H1 (cell line): ENCODE measurements around the gene ZNF521. TPM values are rescaled to one million over a fixed set of nuclear protein-coding genes. Genes with fewer than 3 reads are reported as not detected.

Source experiments
- CTCF ChIA-PET: fragments of 300-600 bp; sonication (Branson Sonifier 250); formaldehyde crosslinking; loops from one replicate; lab custom pipeline; 2021; ENCODE audit not compliant: partially characterized antibody; lab: Charles Lee
- POLR2A ChIA-PET: fragments of 300-600 bp; sonication (Branson Sonifier 250); formaldehyde crosslinking; loops from one replicate; lab custom pipeline; 2021; ENCODE audit warnings: inconsistent platforms; ENCODE audit not compliant: partially characterized antibody; lab: Charles Lee
- DNase-seq, 2 experiments: peaks; one replicate each; pipeline versions ENCODE4 v3.0.0 to v3.0.0-alpha.2; 2010 to 2022; ENCODE audit warnings: low spot score in 2 of 2, low read depth in 1 of 2, mixed read lengths in 1 of 2
- FAIRE-seq: peaks from 2 replicates; lab custom pipeline; 2011; peaks lifted over from hg19 to GRCh38; lab: Jason Lieb, UNC
- H2AFZ ChIP-seq: 2 replicates; pipeline ENCODE4 v1.8.1; 2012; ENCODE audit warnings: low read length, inconsistent platforms
- H2AK5ac ChIP-seq: 2 replicates; pipeline ENCODE4 v1.6.1; 2013; ENCODE audit warnings: low read depth, low read length
- H2BK120ac ChIP-seq: replicated peaks from 2 replicates; pipeline ENCODE3; 2013; ENCODE audit warnings: low read depth, low read length, inconsistent platforms
- H2BK12ac ChIP-seq: 2 replicates; pipeline ENCODE4 v1.6.1; 2013; ENCODE audit warnings: low read depth, low read length
- H2BK15ac ChIP-seq: 2 replicates; pipeline ENCODE4 v1.6.1; 2013; ENCODE audit warnings: low read length
- H2BK20ac ChIP-seq: 2 replicates; pipeline ENCODE4 v1.6.1; 2013; ENCODE audit warnings: low read length
- H2BK5ac ChIP-seq: 2 replicates; pipeline ENCODE4 v1.6.1; 2013; ENCODE audit warnings: low read depth, low read length
- H3K14ac ChIP-seq: 2 replicates; pipeline ENCODE4 v1.6.1; 2013; ENCODE audit warnings: inconsistent platforms; ENCODE audit not compliant: insufficient read length
- H3K18ac ChIP-seq: 2 replicates; pipeline ENCODE4 v1.6.1; 2013; ENCODE audit warnings: low read length; ENCODE audit errors: extremely low read depth
- H3K23ac ChIP-seq: 2 replicates; pipeline ENCODE4 v1.6.1; 2013; ENCODE audit warnings: inconsistent platforms; ENCODE audit not compliant: insufficient read length
- H3K23me2 ChIP-seq: 2 replicates; pipeline ENCODE4 v1.6.1; 2013; ENCODE audit warnings: low read depth, low read length
- H3K27ac ChIP-seq: 2 replicates; pipeline ENCODE4 v1.6.1; 2011; ENCODE audit warnings: low read depth, low read length, inconsistent platforms
- H3K27me3 ChIP-seq, 4 experiments: replicated peaks in 1 of 4; 1 replicate in 1 of 4; 2 replicates in 3 of 4; pipeline versions ENCODE4 v1.6.1 to v1.8.1; 2011 to 2013; ENCODE audit warnings: low read length in 3 of 4, mild to moderate bottlenecking in 3 of 4, inconsistent platforms in 2 of 4, mixed read lengths in 2 of 4, moderate library complexity in 1 of 4; ENCODE audit not compliant: control insufficient read depth in 3 of 4, insufficient read depth in 3 of 4; ENCODE audit errors: extremely low read depth in 1 of 4
- H3K36me3 ChIP-seq, 4 experiments: 2 replicates each; pipeline versions ENCODE4 v1.6.1 to v1.8.1; 2011 to 2013; ENCODE audit warnings: mild to moderate bottlenecking in 4 of 4, low read length in 3 of 4, moderate library complexity in 2 of 4, control low read depth in 1 of 4, inconsistent platforms in 1 of 4; ENCODE audit not compliant: insufficient read depth in 4 of 4, control insufficient read depth in 2 of 4
- H3K4ac ChIP-seq: replicated peaks from 2 replicates; pipeline ENCODE3; 2013; ENCODE audit warnings: low read length, low read depth, mixed read lengths, inconsistent platforms; ENCODE audit not compliant: insufficient read length
- H3K4me1 ChIP-seq, 4 experiments: replicated peaks in 1 of 4; 1 replicate in 1 of 4; 2 replicates in 3 of 4; pipeline versions ENCODE4 v1.6.1 to v1.8.1; 2011 to 2013; ENCODE audit warnings: low read length in 3 of 4, inconsistent platforms in 2 of 4, mixed read lengths in 1 of 4; ENCODE audit not compliant: insufficient read depth in 4 of 4, control insufficient read depth in 3 of 4
- H3K4me2 ChIP-seq, 2 experiments: 2 replicates each; pipeline versions ENCODE4 v1.6.1 to v1.8.1; 2011 to 2013; ENCODE audit warnings: low read depth in 2 of 2, low read length in 2 of 2, control low read depth in 1 of 2, inconsistent platforms in 1 of 2, mild to moderate bottlenecking in 1 of 2; ENCODE audit not compliant: insufficient read depth in 1 of 2
- H3K4me3 ChIP-seq, 4 experiments: fragments of 200-600, 300-600 bp in 1 of 4; sonication (generic), shearing (Covaris generic), sonication (Bioruptor Twin) in 1 of 4; 2 replicates each; pipeline versions ENCODE4 v1.5.1 to v1.8.1; 2011 to 2016; ENCODE audit warnings: low read length in 4 of 4, low read depth in 3 of 4, control low read depth in 2 of 4, inconsistent platforms in 2 of 4, mild to moderate bottlenecking in 2 of 4, mixed read lengths in 1 of 4, moderate library complexity in 1 of 4; ENCODE audit not compliant: insufficient read depth in 2 of 4; ENCODE audit errors: extremely low read depth in 1 of 4
- H3K56ac ChIP-seq: replicated peaks from 2 replicates; pipeline ENCODE3; 2013; ENCODE audit warnings: low read depth, mild to moderate bottlenecking, mixed read lengths, low read length, inconsistent platforms; ENCODE audit not compliant: insufficient read length
- H3K79me1 ChIP-seq: 2 replicates; pipeline ENCODE4 v1.6.1; 2013; ENCODE audit warnings: low read depth, low read length, control low read depth
- H3K79me2 ChIP-seq, 2 experiments: 2 replicates each; pipeline versions ENCODE4 v1.6.1 to v1.8.1; 2012 to 2013; ENCODE audit warnings: low read length in 2 of 2, mild to moderate bottlenecking in 2 of 2, inconsistent platforms in 1 of 2; ENCODE audit not compliant: insufficient read depth in 2 of 2, control insufficient read depth in 1 of 2
- H3K9ac ChIP-seq, 4 experiments: replicated peaks in 1 of 4; 1 replicate in 1 of 4; 2 replicates in 3 of 4; pipeline versions ENCODE4 v1.6.1 to v1.8.1; 2011 to 2013; ENCODE audit warnings: low read depth in 3 of 4, low read length in 3 of 4, control low read depth in 2 of 4, mild to moderate bottlenecking in 2 of 4, moderate library complexity in 2 of 4, inconsistent platforms in 1 of 4; ENCODE audit errors: extremely low read depth in 1 of 4
- H3K9me3 ChIP-seq, 2 experiments: 2 replicates each; pipeline versions ENCODE4 v1.6.1 to v1.8.1; 2012 to 2013; ENCODE audit warnings: mild to moderate bottlenecking in 2 of 2, moderate library complexity in 2 of 2, control low read depth in 1 of 2, inconsistent platforms in 1 of 2, low read depth in 1 of 2, low read length in 1 of 2, mixed read lengths in 1 of 2; ENCODE audit not compliant: insufficient read depth in 2 of 2
- H4K20me1 ChIP-seq, 2 experiments: replicated peaks in 1 of 2; 2 replicates each; pipeline versions ENCODE3 to v1.8.1; 2011 to 2013; ENCODE audit warnings: inconsistent platforms in 2 of 2, low read length in 2 of 2, mild to moderate bottlenecking in 1 of 2; ENCODE audit not compliant: insufficient read depth in 2 of 2, control insufficient read depth in 1 of 2
- H4K5ac ChIP-seq: 2 replicates; pipeline ENCODE4 v1.6.1; 2013; ENCODE audit warnings: low read length, low read depth, mixed read lengths, inconsistent platforms; ENCODE audit not compliant: insufficient read length
- H4K8ac ChIP-seq: 2 replicates; pipeline ENCODE4 v1.8.0; 2013; ENCODE audit warnings: mild to moderate bottlenecking, moderate library complexity, low read length, inconsistent platforms; ENCODE audit not compliant: insufficient read depth; ENCODE audit errors: extremely low read depth
- H4K91ac ChIP-seq: replicated peaks from 2 replicates; pipeline ENCODE3; 2013; ENCODE audit warnings: low read length, mixed read lengths, inconsistent platforms; ENCODE audit not compliant: insufficient read length
- BCL11A ChIP-seq, 2 experiments: IDR thresholded peaks; one replicate each; pipeline ENCODE4 v1.6.1; 2011; ENCODE audit warnings: low read depth in 2 of 2, low read length in 2 of 2, mild to moderate bottlenecking in 2 of 2
- RFX5 ChIP-seq: IDR thresholded peaks from 2 replicates; pipeline ENCODE4 v1.6.1; 2011; ENCODE audit warnings: low read depth, low read length, improper control_type of control experiment, borderline replicate concordance
- SP4 ChIP-seq: IDR thresholded peaks from 2 replicates; pipeline ENCODE4 v1.6.1; 2012; ENCODE audit warnings: low read length, inconsistent platforms
- WGBS, 2 experiments: shearing (Covaris generic) in 1 of 2; methylation state at CpG; one replicate each; pipeline versions ENCODE4 v1.1.6 to v1.1.7; 2013 to 2015; ENCODE audit warnings: low lambda C conversion rate in 2 of 2, mixed read lengths in 2 of 2, inconsistent platforms in 1 of 2, low coverage in 1 of 2, missing lambda C conversion rate in 1 of 2; ENCODE audit not compliant: insufficient replicate concordance in 2 of 2, insufficient coverage in 1 of 2, insufficient read length in 1 of 2; ENCODE audit errors: extremely low coverage in 1 of 2, missing lambda C conversion rate in 1 of 2; 5-methylcytosine and 5-hydroxymethylcytosine counted together
- polyA plus RNA-seq, 7 experiments: library from polyadenylated mRNA; depleted of rRNA in 3 of 7; stranded (reverse) in 5 of 7; unstranded in 2 of 7; fragments of >200 nt in 5 of 7; fragments of 200-250 nt in 2 of 7; gene quantifications; 1 replicate in 5 of 7; 2 replicates in 1 of 7; 4 replicates in 1 of 7; pipeline versions ENCODE4 v1.2.1 to v1.2.3, GENCODE V29; 2011 to 2013; ENCODE audit warnings: missing spikeins in 2 of 7, mixed read lengths in 2 of 7
- total RNA-seq: library from RNA; stranded (reverse); fragmentation: NEBNext Ultra II Directional; extraction: Animal tissue kit (Norgen Biotek cat#: 25700); gene quantifications from 2 replicates; pipeline ENCODE4 v1.2.1, GENCODE V29; 2021
- TF ChIP-seq, protein P1 (sequence below): IDR thresholded peaks from 2 replicates; pipeline ENCODE4 v1.6.1; 2012; ENCODE audit warnings: low read length, inconsistent platforms

Gene ZNF521
- total and polyA plus RNA-seq, 2 of the 8 experiments (the other 6 are each of a cell fraction or from before 2014, with no cell fraction given): 9.5 to 15.8 TPM

GRCh38 chr18:25243257-25243656, 108.7 kb downstream of the ZNF521 start:
- Histone ChIP-seq H3K9ac (no peak overlapping the region), H2AK5ac (no peak overlapping the region), H3K4me3 (no peak overlapping the region), H2AFZ (no peak overlapping the region), H3K18ac (no peak overlapping the region), H3K79me1 (no peaks in the 10 kb centered on the region), H3K14ac (no peak overlapping the region), H4K91ac (no peak overlapping the region), H2BK15ac (no peak overlapping the region), H2BK120ac (no peak overlapping the region), H4K20me1 (peaks cover 0 to 4% of the 10 kb centered on the region in 2 experiments), H3K27me3 (no peaks in the 10 kb centered on the region), H3K36me3 (no peaks in the 10 kb centered on the region), H3K4ac (no peak overlapping the region), H4K5ac (no peak overlapping the region), H3K9me3 (no peaks in the 10 kb centered on the region), H3K79me2 (no peaks in the 10 kb centered on the region), H2BK5ac (no peak overlapping the region), H3K27ac (no peak overlapping the region), H3K4me1 (peaks cover 0 to 7% (median 2%) of the 10 kb centered on the region in 4 experiments; a peak in 1 of 7 replicates), H3K23me2 (no peaks in the 10 kb centered on the region), H4K8ac (no peak overlapping the region), H2BK12ac (no peak overlapping the region), H3K56ac (no peak overlapping the region), H3K4me2 (no peak overlapping the region), H2BK20ac (no peak overlapping the region), H3K23ac (no peak overlapping the region)
- TF ChIP-seq, protein P1, sequence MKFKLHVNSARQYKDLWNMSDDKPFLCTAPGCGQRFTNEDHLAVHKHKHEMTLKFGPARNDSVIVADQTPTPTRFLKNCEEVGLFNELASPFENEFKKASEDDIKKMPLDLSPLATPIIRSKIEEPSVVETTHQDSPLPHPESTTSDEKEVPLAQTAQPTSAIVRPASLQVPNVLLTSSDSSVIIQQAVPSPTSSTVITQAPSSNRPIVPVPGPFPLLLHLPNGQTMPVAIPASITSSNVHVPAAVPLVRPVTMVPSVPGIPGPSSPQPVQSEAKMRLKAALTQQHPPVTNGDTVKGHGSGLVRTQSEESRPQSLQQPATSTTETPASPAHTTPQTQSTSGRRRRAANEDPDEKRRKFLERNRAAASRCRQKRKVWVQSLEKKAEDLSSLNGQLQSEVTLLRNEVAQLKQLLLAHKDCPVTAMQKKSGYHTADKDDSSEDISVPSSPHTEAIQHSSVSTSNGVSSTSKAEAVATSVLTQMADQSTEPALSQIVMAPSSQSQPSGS: no peak
- no peak for TF ChIP-seq RFX5
- no peak for TF ChIP-seq SP4
- no peak for TF ChIP-seq BCL11A (IDR thresholded peaks at IDR 0.05; ENCODE audit: low read depth in 2 of 2, low read length in 2 of 2)
- ChIA-PET POLR2A (interaction anchor here (1.0 to 1.6 kb wide), 2 partner anchors 10 to 16 kb away, joined by 3 to 5 read pairs; no protein-coding TSS in a partner anchor), CTCF (interaction anchor here (0.8 to 1.3 kb wide), 3 partner anchors 16 to 101 kb away, joined by 3 to 4 read pairs (median 3); no protein-coding TSS in a partner anchor)
- DNase-seq: no peak
- WGBS, 2 experiments: 88% methylated on average over 2 of the region's 2 CpGs; no CpG with 5 or more reads in 1 of the 2 experiments
- no peak for FAIRE-seq
